Activated T-cell treated with anti-CD3 and anti-CD28 coated beads for 24 hours (primary cell): Measurements from ENCODE around the gene PHACTR3.
"Not testable (repeated sequence)": the region's sequence is repeated elsewhere in the genome, so short reads cannot be mapped to it uniquely, and the experiment has no call there.

Experiments used
- DNase-seq: peaks from one replicate; pipeline ENCODE4 v3.0.0-alpha.2; 2020; ENCODE audit warnings: low read depth

PHACTR3 gene

DNA sequence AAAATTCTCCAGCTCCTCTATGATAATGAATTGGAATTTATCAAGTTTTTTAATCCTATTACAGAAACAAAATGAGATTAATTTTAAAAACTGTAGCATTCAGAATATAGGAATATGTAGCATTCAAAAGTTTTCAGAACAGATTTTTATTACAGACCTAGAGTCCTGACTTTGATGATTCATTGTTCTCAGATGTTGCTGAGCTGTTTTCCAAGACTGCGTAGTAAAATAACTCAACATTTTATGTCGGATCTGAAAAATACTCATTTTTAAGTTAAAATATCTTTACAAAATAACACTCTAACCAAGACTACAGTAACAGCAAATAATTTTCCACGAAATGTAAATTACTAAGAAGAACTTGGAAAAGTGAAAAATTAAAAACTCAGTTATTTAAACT is 262.0 kb downstream of the PHACTR3 start:
- DNase-seq, result no peak

DNA sequence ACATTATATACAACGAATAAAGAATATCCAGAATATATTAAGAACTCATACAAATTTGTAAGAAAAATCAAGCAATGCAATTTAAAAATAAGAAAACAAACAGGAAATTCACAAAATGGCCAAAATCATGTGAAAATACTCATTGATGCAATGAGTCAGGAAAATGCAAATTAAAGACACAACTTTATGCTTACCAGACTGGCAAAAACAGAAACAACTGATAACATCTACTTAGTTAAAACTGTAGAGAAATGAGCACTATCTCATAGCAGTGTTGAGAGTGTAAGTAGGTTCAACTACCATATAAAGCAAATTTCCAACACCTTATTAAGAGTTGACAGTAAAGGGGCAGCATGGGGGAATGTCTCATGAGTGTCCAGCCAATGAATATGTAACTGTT is 266.8 kb downstream of the PHACTR3 start:
- no peak for DNase-seq

DNA sequence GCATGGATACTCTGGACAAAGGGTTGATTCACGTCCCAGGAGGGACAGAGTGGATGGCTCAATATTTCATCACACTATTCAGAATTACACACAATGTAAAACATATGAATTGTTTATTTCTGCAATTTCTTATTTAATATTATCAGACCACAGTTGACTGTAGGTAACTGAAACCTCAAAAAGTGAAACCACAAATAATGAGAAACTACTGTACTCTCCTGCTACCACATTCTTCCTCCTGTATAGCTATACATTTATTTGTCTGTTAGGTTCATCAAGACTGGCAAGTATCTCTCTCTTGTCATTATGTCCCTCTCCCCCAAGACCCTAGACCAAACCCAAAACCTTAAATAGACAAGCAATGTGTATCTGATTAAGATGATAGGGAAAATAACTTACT is 269.1 kb downstream of the PHACTR3 start:
- DNase-seq, result no peak

GRCh38 chr20:59880198-59880597 is 275.9 kb downstream of the PHACTR3 start:
- no peak for DNase-seq

DNA sequence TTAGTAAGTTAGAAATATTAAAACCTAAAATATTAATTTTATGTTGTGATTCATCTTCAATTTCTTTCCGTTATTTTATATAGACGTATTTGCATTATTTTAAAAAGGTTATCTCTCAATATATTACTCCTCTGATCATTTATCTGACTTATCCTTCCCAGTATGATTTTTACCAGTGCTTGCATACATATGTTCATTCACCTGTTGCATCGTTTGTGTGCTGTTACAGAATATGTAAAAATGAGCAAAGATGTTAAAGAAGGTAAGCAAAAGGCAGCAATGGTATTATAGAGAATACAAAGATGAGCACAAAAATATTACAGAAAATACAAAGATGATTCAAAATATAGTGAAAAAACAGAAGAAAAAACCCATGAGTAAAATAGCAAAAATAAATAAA is 280.2 kb downstream of the PHACTR3 start:
- DNase-seq, result no peak

DNA sequence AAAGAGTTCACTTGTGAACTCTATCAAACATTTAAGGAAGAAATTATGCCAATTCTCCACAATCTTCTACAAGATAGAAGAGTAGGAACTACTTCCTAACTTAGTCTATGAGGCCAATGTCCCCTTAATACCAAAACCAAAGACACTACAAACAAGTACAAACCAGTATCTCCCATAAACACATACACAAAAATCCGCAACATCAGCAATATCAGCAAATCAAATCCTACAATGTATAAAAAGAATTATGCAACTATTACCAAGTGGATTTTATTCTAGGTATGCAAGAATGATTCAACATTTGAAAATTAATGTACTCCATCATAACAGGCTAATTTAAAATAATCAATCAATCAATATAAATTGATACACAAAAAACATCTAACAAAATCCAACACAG is 283.7 kb downstream of the PHACTR3 start:
- no peak for DNase-seq

- not testable (repeated sequence) for DNase-seq
These were observed 285.7 kb downstream of the PHACTR3 start for GRCh38 chr20:59890035-59890434.

GRCh38 chr20:59891581-59891980 is 287.2 kb downstream of the PHACTR3 start:
- DNase-seq, result no peak

DNA sequence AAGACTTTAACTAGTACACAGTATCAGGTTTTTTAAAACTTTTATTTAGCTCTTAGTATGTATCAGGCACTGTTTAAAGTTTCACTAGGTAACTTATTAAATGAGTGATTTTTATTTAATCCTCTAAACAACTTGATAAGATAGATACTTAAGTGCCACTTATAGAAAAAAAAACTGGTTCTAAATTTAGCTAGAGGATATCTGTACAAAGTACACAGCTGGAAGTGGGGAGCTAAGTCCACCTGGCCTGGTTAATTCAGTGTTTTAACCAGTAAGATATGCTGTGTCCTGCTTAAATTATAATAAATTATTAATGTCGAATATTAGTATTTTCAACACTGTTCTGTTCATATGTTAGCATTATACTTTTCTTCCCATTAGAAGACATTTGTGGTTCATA is 291.6 kb downstream of the PHACTR3 start:
- no peak for DNase-seq
